H9 (cell line): ENCODE results near the gene PIP5K1C. TPM values are rescaled to one million over a fixed set of nuclear protein-coding genes. Genes with fewer than 3 reads are reported as not detected.

Source experiments
- DNase-seq: peaks from one replicate; pipeline ENCODE4 v3.0.0-alpha.2; 2017
- H2AFZ ChIP-seq: one replicate; pipeline ENCODE4 v1.6.1; 2013; ENCODE audit warnings: mild to moderate bottlenecking, low read length, control low read depth, moderate library complexity
- H2AK5ac ChIP-seq: 2 replicates; pipeline ENCODE4 v1.6.1; 2013; ENCODE audit warnings: low read length, control low read depth, mixed read lengths; ENCODE audit not compliant: insufficient read length
- H2BK120ac ChIP-seq: one replicate; pipeline ENCODE4 v1.6.1; 2013; ENCODE audit warnings: low read depth, mild to moderate bottlenecking, low read length, control low read depth, inconsistent platforms; ENCODE audit not compliant: poor library complexity, severe bottlenecking
- H2BK12ac ChIP-seq: 2 replicates; pipeline ENCODE4 v1.6.1; 2013; ENCODE audit warnings: low read length, control low read depth, mixed read lengths, low read depth; ENCODE audit not compliant: insufficient read length
- H2BK15ac ChIP-seq: 2 replicates; pipeline ENCODE4 v1.6.1; 2013; ENCODE audit warnings: low read depth, low read length, control low read depth
- H2BK20ac ChIP-seq: one replicate; pipeline ENCODE4 v1.6.1; 2013; ENCODE audit warnings: low read depth, mild to moderate bottlenecking, low read length, control low read depth, inconsistent platforms; ENCODE audit not compliant: poor library complexity, severe bottlenecking
- H2BK5ac ChIP-seq: 2 replicates; pipeline ENCODE4 v1.6.1; 2013; ENCODE audit warnings: low read length, control low read depth, mixed read lengths; ENCODE audit not compliant: insufficient read length
- H3K14ac ChIP-seq: 2 replicates; pipeline ENCODE4 v1.6.1; 2013; ENCODE audit warnings: low read length, control low read depth; ENCODE audit not compliant: insufficient read depth
- H3K18ac ChIP-seq: 2 replicates; pipeline ENCODE4 v1.6.1; 2013; ENCODE audit warnings: low read depth, mild to moderate bottlenecking, mixed read lengths, low read length, control low read depth; ENCODE audit not compliant: insufficient read length
- H3K23ac ChIP-seq: 2 replicates; pipeline ENCODE4 v1.6.1; 2013; ENCODE audit warnings: low read length, control low read depth, mixed read lengths, low read depth; ENCODE audit not compliant: insufficient read length
- H3K23me2 ChIP-seq: 2 replicates; pipeline ENCODE4 v1.6.1; 2013; ENCODE audit warnings: low read depth, mild to moderate bottlenecking, mixed read lengths, low read length, control low read depth; ENCODE audit not compliant: insufficient read length, poor library complexity, severe bottlenecking
- H3K27ac ChIP-seq: 2 replicates; pipeline ENCODE4 v1.5.1; 2013; ENCODE audit warnings: low read length, control low read depth, mixed read lengths, low read depth; ENCODE audit not compliant: insufficient read length
- H3K27me3 ChIP-seq: 2 replicates; pipeline ENCODE4 v1.6.1; 2013; ENCODE audit warnings: low read length, control low read depth, inconsistent platforms; ENCODE audit not compliant: insufficient read depth
- H3K4ac ChIP-seq: 2 replicates; pipeline ENCODE4 v1.6.1; 2013; ENCODE audit warnings: low read depth, mild to moderate bottlenecking, control low read depth, inconsistent platforms, low read length, moderate library complexity
- H3K4me1 ChIP-seq: 2 replicates; pipeline ENCODE4 v1.6.1; 2013; ENCODE audit warnings: low read length, control low read depth, inconsistent platforms; ENCODE audit not compliant: insufficient read depth
- H3K4me2 ChIP-seq: 2 replicates; pipeline ENCODE4 v1.6.1; 2013; ENCODE audit warnings: low read length, control low read depth, mixed read lengths; ENCODE audit not compliant: insufficient read length, insufficient read depth
- H3K56ac ChIP-seq: 2 replicates; pipeline ENCODE4 v1.6.1; 2013; ENCODE audit warnings: low read depth, mild to moderate bottlenecking, mixed read lengths, low read length, control low read depth; ENCODE audit not compliant: insufficient read length
- H3K79me1 ChIP-seq: 2 replicates; pipeline ENCODE4 v1.6.1; 2013; ENCODE audit warnings: low read depth, mild to moderate bottlenecking, moderate library complexity, low read length, control low read depth, inconsistent platforms; ENCODE audit not compliant: insufficient read depth, poor library complexity, severe bottlenecking
- H3K79me2 ChIP-seq: 2 replicates; pipeline ENCODE4 v1.6.1; 2013; ENCODE audit warnings: low read length, control low read depth, inconsistent platforms; ENCODE audit not compliant: insufficient read depth
- H3K9ac ChIP-seq: 2 replicates; pipeline ENCODE4 v1.6.1; 2013; ENCODE audit warnings: low read length, control low read depth, mixed read lengths; ENCODE audit not compliant: insufficient read length; ENCODE audit errors: extremely low read depth
- H3K9me3 ChIP-seq: one replicate; pipeline ENCODE4 v1.6.1; 2013; ENCODE audit warnings: low read depth, low read length, inconsistent platforms; ENCODE audit not compliant: control insufficient read depth
- H3T11ph ChIP-seq: one replicate; pipeline ENCODE4 v1.6.1; 2013; ENCODE audit warnings: mild to moderate bottlenecking, low read length, control low read depth, inconsistent platforms
- H4K20me1 ChIP-seq: one replicate; pipeline ENCODE4 v1.6.1; 2013; ENCODE audit not compliant: control insufficient read depth, insufficient read length, insufficient read depth
- H4K5ac ChIP-seq: 2 replicates; pipeline ENCODE4 v1.6.1; 2013; ENCODE audit warnings: low read depth, mild to moderate bottlenecking, mixed read lengths, low read length, control low read depth; ENCODE audit not compliant: insufficient read length
- H4K8ac ChIP-seq: replicated peaks from 2 replicates; pipeline ENCODE4 v1.6.1; 2013; ENCODE audit warnings: low read length, control low read depth, mixed read lengths, low read depth; ENCODE audit not compliant: insufficient read length
- H4K91ac ChIP-seq: 2 replicates; pipeline ENCODE4 v1.6.1; 2013; ENCODE audit warnings: low read depth, mild to moderate bottlenecking, moderate library complexity, mixed read lengths, low read length, control low read depth; ENCODE audit not compliant: insufficient read length
- H3K27ac Mint-ChIP-seq, 3 experiments: 2 replicates in 2 of 3; 3 replicates in 1 of 3; pipeline ENCODE4 v1.8.0; 2020 to 2021; ENCODE audit warnings: mixed read lengths in 3 of 3, mild to moderate bottlenecking in 1 of 3, moderate library complexity in 1 of 3
- H3K27me3 Mint-ChIP-seq: 2 replicates; pipeline ENCODE4 v1.8.0; 2021; ENCODE audit warnings: low read depth, mild to moderate bottlenecking, moderate library complexity, mixed read lengths
- H3K36me3 Mint-ChIP-seq, 3 experiments: 2 replicates in 2 of 3; 3 replicates in 1 of 3; pipeline ENCODE4 v1.8.0; 2020 to 2021; ENCODE audit warnings: low read depth in 3 of 3, mixed read lengths in 3 of 3; ENCODE audit not compliant: insufficient read depth in 1 of 3
- H3K4me1 Mint-ChIP-seq, 2 experiments: 2 replicates each; pipeline ENCODE4 v1.8.0; 2020; ENCODE audit warnings: mixed read lengths in 2 of 2
- H3K4me3 Mint-ChIP-seq, 2 experiments: 2 replicates in 1 of 2; 3 replicates in 1 of 2; pipeline ENCODE4 v1.8.0; 2020 to 2021; ENCODE audit warnings: mild to moderate bottlenecking in 2 of 2, mixed read lengths in 2 of 2, moderate library complexity in 1 of 2
- H3K9me3 Mint-ChIP-seq, 2 experiments: 2 replicates in 1 of 2; 3 replicates in 1 of 2; pipeline ENCODE4 v1.8.0; 2020; ENCODE audit warnings: mild to moderate bottlenecking in 2 of 2, mixed read lengths in 2 of 2, moderate library complexity in 1 of 2
- CTCF ChIP-seq: fragments of 200-600 bp; sonication (generic); conservative IDR thresholded peaks from 3 replicates; pipeline ENCODE4 v1.8.0; 2021; ENCODE audit warnings: antibody characterized with exemption, mild to moderate bottlenecking
- WGBS: extraction: QIAGEN DNeasy Blood & Tissue Kit; methylation state at CpG from one replicate; pipeline ENCODE4 v1.1.7; 2013; ENCODE audit warnings: missing lambda C conversion rate, low lambda C conversion rate, mixed read lengths; ENCODE audit not compliant: insufficient read length; ENCODE audit errors: extremely low coverage; 5-methylcytosine and 5-hydroxymethylcytosine counted together
- total RNA-seq: library from RNA; stranded (reverse); gene quantifications from 2 replicates; pipeline ENCODE4 v1.2.1, GENCODE V29; 2021

The PIP5K1C gene
- total RNA-seq, 1 experiment from 2014 or later = 41.7 TPM

- H3K36me3 Mint-ChIP-seq = peaks cover 24 to 59% (median 41%) of the 10 kb centered on the region in 3 experiments
Measured at GRCh38 chr19:3661284-3662238, 38.7 kb downstream of the PIP5K1C start.

More at GRCh38 chr19:3661284-3662238, 38.7 kb downstream of the PIP5K1C start:
- Histone ChIP-seq H2AK5ac (no peak overlapping the region), H3K18ac (no peak overlapping the region), H3K56ac (no peak overlapping the region), H2BK120ac (no peak overlapping the region), H3K27ac (no peak overlapping the region), H3K23ac (no peak overlapping the region), H3K23me2 (no peaks in the 10 kb centered on the region), H3T11ph (no peak overlapping the region), H2BK15ac (no peak overlapping the region), H3K4me2 (no peak overlapping the region), H3K14ac (no peak overlapping the region), H3K79me2 (no peaks in the 10 kb centered on the region), H2BK5ac (no peak overlapping the region), H3K9ac (no peak overlapping the region), H2BK12ac (no peak overlapping the region), H3K79me1 (no peaks in the 10 kb centered on the region), H3K4me1 (no peaks in the 10 kb centered on the region), H3K9me3 (no peaks in the 10 kb centered on the region), H4K91ac (no peak overlapping the region), H2BK20ac (no peak overlapping the region), H3K4ac (no peak overlapping the region), H4K8ac (no peak overlapping the region), H4K5ac (no peak overlapping the region), H2AFZ (no peak overlapping the region), H4K20me1 (peaks cover 4% of the 10 kb centered on the region), H3K27me3 (no peaks in the 10 kb centered on the region)
- DNase-seq = no peak
- H3K27ac Mint-ChIP-seq = no peak overlapping the region
- no peak for TF ChIP-seq CTCF
- no peaks in the 10 kb centered on the region for H3K9me3 Mint-ChIP-seq
- no CpG with 5 or more reads among the region's 34 CpGs for WGBS
- H3K27me3 Mint-ChIP-seq = no peaks in the 10 kb centered on the region
- no peak overlapping the region for H3K4me3 Mint-ChIP-seq
- 0 out of 4 replicates have a peak, but pooled peaks cover 0 to 5% of the 10 kb centered on the region in 2 experiments for H3K4me1 Mint-ChIP-seq
